GM18951 (cell line): ENCODE data around the gene ACE.

Experiments used
- POLR2A ChIP-seq: IDR thresholded peaks from 4 replicates; pipeline ENCODE4 v1.6.1; 2011; ENCODE audit warnings: mild to moderate bottlenecking; ENCODE audit not compliant: insufficient read length, insufficient read depth; ENCODE audit errors: extremely low read depth
- in situ Hi-C: fragments of 300-500 bp; cut with MboI; formaldehyde crosslinking; loops from one replicate; pipeline ENCODE4 v1.12.0; 2022; ENCODE audit warnings: low sequenced_read_pairs, mixed read lengths, inconsistent platforms; ENCODE audit not compliant: unreplicated experiment

ACE gene

DNA sequence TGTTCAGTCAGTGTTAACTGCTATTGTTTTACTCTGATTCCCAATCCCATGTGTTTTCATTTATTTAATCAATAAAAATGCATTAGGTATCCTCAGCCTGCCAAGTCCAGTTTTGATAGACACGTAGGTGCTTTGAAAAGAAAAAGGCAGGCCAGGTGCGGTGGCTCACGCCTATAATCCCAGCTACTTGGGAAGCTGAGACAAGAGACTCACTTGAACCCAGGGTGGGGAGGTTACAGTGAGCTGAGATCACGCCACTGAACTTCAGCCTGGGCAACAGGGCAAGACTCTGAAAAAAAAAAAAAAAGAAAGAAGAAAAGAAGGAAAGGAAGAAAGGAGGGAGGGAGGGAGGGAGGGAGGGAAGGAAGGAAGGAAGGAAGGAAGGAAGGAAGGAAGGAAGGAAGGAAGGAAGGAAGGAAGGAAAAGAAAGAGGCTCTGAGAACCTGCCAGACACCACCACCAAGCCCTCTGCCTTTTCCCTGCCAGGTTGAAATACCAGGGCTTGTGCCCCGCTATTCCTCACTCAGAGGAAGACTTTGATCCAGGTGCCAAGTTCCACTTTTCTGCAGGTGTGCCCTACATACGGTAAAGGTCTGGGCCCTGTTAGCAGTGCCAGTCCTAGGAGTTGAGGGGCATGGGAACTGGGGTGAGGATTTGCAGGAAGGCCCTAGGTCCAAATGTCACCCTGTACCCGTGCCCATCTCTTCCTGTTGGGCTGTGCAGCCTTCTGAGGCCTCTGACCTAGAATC, 36.2 kb downstream of the ACE start:
- no peak for TF ChIP-seq POLR2A
- in situ Hi-C loops, result no loop called here

DNA sequence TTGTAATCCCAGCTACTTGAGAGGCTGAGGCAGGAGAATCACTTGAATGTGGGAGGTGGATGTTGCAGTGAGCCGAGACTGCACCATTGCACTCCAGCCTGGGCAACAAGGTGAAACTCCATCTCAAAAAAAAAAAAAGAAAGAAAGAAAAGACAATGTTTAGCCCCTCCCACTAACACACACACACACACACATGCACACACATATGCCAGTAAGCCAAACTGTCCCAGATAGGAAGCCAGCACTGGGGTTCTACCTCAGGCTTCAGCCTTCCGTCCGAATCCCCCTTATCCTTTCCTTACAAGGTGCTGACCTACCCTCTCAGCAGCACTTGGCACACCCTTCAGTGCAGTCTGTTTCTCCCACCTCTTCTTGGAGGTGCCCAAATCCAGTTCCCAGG, 37.6 kb downstream of the ACE start:
- no peak for TF ChIP-seq POLR2A
- in situ Hi-C loops, result no loop called here

DNA sequence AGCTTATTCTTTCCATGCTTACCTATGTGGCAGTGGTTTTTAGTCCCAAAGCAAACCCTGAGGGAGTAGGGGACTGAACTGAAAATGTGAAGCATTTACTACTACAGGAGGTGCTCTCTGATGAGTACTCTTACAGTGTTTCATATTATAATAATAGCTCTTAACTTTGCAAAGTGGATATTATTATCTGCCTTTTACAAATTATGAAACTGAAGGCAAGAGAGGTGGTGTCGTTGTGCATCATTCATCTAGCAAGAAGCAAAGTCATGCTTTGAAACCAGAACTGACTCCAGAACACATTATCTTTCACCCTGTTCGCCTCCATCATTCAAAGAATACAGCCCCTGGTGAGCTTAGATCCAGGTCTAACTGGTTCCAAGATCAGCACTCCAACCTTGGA, 38.1 kb downstream of the ACE start:
- TF ChIP-seq POLR2A, result no peak
- in situ Hi-C loops, result no loop called here

DNA sequence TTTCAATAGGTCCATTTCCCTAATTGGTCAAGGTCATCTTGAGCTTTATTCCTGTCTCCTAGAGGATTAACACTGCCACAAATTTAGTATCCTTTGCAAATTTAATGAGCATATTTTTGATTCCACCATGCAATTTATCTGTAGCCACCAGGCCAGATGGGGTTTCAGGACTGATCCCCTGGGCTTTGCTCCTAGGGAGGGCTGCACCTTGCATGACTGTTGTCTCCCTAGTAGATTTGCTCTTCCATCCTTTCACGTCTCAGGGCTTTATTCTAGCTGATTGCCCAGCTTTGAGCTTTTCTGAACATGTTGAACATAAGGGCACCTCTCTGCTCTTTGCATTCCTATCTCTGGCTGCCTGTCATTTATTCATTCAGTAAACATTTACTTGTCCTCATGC, 38.6 kb downstream of the ACE start:
- no peak for TF ChIP-seq POLR2A
- in situ Hi-C loops, result no loop called here

DNA sequence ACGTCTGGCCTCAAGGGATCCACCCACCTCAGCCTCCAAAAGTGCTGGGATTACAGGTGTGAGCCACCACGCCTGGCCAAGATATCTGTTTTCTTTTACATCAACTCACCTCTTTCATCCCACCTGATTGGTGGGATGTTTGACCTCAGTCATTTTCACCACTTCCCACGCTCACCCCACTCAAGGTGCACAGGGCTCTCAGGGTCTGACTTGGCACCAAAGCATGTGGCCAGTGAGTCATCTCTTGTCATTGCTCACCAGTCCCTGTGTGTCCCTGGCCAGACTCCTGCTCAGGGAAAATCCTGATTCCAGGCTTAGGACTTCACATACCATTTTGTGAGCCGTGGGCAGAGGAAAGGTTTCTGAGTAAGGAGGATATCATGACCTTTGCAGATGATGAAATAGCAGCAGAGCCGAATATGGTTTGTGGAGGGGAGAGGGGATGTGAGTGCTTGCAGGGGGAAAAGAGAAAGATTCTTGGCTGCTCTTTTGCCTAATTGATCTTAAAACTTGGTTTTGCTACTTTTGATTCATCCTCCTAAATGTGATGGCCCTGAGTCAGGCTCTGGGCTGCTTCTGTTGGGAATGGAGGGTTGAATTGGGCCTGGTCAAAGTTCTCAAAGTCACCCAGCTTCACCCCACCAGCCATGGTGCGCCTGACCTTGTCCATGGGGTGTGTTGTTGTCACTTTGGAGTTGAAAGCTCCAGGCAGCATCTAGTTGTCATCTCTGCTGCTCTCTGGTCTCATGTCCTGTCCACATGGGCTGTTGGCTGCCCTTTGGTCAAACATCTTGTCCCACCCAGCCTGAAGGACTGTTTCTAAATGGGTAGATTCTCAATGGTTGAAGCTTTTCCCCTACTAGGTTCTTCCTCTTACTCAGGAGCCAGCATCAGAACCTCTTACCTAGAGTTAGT, 40.3 kb downstream of the ACE start:
- in situ Hi-C loops, result no loop called here

DNA sequence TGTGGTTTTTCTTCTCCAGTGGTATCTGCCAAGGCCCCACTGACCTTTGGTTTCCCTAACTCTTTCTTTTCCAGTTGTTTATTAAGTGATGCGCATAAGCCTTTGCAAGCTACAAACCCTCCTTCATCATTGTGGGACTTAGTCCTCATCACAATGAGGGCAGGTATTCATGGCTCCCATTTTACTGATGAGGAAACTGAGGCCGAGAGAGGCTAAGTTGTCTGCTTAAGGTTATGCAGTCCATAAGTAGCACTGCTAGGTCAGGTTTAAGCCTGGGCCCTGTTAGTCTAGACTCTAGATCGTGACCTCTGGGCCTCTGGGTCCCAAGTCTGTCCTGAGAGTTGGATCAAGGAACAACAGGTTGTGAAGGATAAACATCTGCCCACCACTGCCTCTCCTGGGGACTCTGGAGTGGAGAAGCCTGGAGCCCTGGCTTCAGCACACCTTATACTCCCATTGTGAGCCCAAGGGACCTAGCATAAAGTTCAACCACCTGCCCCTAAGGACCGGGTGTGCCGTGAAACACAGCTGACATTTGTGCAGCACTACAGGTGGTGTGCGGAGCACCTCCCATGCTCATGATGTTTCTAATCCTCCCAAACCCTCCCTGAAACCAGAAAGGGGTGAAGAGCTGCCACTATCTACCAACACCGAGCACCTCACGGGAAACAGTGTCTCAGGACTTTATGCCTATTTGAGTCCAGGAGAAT, 41.1 kb downstream of the ACE start:
- TF ChIP-seq POLR2A, result no peak
- in situ Hi-C loops, result no loop called here

More for the DNA sequence above, 40.3 kb downstream of the ACE start:
- TF ChIP-seq POLR2A, result no peak

DNA sequence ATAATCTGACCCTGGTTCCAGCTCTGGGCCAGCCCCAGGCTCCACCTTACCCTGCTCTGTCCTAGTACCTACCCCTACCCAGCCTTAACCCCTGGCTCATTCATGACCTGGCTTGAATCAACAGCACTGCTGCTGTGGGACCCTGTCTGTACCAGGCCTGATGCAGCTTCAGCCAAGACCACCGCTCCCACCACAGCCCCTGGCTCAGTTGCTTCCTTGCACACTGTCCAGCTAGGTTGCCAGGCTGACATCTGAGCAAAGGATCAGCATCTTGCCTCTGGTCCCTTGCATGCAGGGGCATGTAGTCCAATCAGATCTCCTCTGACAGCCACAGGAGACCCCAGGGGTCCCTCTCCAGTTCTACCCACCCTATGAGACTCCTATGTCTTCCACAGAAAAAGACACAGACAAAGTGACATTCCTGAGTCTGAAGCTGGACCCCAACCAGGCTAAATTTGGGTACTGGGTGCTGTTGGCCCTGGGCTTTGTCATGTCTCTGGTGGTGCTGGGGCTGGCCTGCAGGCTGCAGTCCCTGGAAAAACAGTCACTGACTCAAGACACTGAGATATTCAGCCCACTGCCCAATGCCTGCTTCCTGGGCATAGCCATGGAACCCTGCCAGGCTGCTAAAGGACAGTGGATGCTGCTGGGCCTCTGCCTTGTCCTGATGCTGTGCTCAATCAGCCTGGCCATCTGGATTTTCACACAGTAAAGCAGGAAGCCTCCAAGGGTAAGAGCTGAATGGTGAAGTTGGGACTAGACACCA, 42.4 kb downstream of the ACE start:
- no peak for TF ChIP-seq POLR2A
- in situ Hi-C loops, result no loop called here

DNA sequence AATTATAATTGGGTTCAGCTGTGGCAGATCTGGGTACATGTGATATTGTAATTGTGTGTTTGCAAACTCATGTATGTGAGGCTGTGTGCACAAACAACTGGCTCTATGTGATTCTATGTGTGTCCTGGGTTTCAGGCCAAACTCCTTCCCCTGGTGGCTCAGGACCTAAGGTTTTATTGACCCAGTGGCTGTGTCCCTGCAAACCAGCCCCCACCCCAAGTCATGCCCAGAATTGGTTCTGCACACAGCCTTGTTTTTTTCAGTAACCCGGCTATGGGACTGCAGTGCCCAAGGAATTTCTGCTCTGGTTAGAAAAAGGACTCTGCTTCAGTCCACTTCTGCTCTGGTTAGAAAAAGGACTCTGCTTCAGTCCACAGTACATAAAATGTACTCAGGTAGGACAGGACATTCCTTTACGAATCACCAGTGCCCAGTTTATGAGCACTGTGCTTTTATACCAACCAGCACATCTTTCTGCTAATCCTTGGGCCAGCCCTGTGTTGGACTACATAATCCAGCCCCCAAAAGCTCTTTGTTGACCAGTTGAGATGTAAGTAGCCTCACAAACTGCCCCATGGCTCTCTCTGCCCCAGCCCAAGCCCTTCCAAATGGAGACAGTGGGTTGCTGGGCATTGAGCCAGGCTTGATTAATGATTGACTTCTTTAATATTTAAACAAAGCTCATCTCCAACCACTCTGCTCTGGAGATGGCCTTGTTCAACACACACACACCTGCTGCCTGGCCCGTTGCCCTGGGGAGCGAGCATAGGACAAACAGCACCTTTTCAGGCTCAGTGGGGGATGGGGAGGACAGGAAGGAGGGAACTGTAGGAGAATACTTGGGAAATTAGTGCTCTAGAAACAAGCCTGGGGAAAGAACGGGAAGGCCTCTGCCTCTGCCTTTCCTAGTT, 43.4 kb downstream of the ACE start:
- TF ChIP-seq POLR2A, result no peak
- in situ Hi-C loops, result no loop called here

DNA sequence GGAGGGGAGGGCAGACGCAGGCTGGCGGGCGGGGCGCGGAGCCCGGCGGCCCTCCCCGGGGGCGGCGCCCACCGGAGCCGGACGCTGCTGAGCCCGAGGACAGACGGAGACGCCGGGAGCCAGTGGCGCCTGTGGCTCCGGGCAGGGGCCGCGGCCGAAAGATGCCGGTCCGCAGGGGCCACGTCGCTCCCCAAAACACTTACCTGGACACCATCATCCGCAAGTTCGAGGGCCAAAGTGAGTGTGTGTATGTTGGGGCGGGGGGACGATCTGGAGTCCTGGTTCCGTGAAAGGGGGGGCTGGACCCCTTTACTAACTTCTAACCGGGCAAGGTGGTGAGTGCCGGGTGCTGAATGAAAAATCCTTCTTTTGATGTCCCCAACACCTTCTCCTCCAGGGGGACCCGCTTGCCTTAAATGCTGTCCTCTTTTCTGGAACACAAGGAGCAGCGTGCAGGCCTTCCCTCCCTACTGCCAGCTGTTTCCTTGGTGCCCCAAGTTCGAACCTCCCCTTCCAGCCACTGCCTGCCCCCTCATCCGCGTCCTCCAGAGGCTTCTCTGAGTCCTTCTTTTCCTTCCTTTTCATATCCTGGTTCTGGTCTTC, 46.5 kb downstream of the ACE start, which contains the start of gene KCNH6:
Gene KCNH6 (plus strand): TSS at position 106 of the 603 bp plus-strand sequence. CDS start 56 bp downstream, at position 162.
- in situ Hi-C loops, result no loop called here
- no peak for TF ChIP-seq POLR2A

DNA sequence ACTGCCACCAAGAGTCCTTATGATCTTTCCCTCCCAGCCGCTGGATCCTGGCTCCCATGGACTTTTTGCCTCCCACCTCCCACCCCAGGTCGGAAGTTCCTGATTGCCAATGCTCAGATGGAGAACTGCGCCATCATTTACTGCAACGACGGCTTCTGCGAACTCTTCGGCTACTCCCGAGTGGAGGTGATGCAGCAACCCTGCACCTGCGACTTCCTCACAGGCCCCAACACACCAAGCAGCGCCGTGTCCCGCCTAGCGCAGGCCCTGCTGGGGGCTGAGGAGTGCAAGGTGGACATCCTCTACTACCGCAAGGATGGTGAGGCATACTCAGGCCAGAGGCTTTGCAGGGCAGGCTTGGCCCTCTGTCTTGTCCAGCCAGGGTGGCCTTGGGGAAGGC, 47.2 kb downstream of the ACE start:
- in situ Hi-C loops, result no loop called here
- TF ChIP-seq POLR2A, result no peak

DNA sequence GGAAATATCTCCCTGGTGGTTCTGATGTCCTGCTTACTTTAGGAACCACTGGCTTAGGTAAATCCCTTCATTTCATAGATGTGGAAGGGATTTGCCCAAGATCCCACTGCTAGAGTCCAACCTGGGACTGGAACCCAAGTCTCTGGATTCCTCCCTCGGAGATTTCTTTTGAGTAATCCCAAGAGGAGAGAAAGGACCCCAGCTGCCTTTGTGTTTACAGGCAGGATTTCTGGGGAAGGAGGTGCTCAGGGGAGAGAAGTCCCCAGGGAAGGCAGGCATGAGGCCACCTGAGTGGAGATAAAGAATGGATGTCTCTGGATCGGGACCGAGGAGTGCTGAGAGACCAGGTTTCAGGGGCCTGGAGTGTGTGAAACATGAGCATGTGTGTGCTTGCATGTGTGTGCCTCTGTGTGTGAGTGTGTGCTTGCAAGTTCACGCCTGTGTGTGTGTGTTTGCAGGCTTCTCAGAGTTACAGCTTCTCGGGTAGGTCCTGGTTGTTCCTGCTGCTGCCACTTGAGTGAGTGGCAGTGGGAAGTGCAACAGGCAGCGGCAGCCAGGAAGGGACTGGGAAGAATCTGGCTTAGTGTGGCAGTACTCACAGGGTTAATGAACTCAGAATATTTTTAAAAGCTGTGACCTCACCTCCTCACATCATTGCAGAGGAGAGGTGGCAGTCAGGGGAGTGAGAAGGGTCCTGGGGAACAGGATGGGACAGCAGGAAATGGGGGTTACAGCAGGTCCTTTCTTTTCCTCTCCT, 48.5 kb downstream of the ACE start:
- TF ChIP-seq POLR2A, result no peak
- in situ Hi-C loops, result no loop called here

DNA sequence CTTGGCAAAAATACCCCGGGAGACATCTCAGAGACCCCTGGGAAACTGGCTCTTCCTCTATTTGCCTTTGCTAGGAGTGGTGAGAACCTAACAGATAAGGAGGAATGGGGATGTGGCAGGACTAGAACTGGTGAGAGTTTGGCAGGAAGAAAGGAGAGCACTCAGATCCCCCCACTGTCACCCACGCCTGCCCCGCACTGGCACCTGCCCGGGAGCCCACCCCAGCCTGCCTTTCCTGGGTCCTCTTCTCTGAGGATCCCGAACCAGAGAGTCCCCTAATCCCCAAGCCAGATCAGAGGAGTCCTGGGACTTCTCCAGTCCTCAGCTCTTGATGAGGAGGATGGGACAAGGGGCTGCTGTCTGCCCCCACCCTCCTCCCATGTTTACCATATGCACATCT, 50.0 kb downstream of the ACE start:
- in situ Hi-C loops, result no loop called here
- no peak for TF ChIP-seq POLR2A
